ENCODE results near the gene LAX1.
A peak's percentile ranks its signal among the peaks of the same experiment; 100 is the strongest.
"Not testable (repeated sequence)": the region's sequence is repeated elsewhere in the genome, so short reads cannot be mapped to it uniquely, and the experiment has no call there.

The LAX1 gene

GRCh38 chr1:203746281-203746680 is 18.7 kb upstream of the LAX1 start:
- TF ChIP-seq EZH2phosphoT487 (IDR thresholded peaks at IDR 0.05; ENCODE audit: borderline replicate concordance) (no peak), CTCF (conservative IDR thresholded peaks at IDR 0.05; ENCODE audit: low read length) (no peak)
- Histone ChIP-seq H3K4me3 (ENCODE audit: low read length, poor library complexity, severe bottlenecking) (no peak overlapping the region), H3K4me2 (ENCODE audit: low read depth, low read length, poor library complexity, severe bottlenecking) (no peak overlapping the region), H3K36me3 (ENCODE audit: insufficient read depth, low read length) (peaks cover 7% of the 10 kb centered on the region; the same call in 1 of the 2 replicates), H3F3A (ENCODE audit: low read depth) (no peaks in the 10 kb centered on the region), H3K79me2 (ENCODE audit: insufficient read depth, low read length) (no peaks in the 10 kb centered on the region), H4K20me1 (ENCODE audit: insufficient read depth, low read length, poor library complexity, severe bottlenecking) (no peaks in the 10 kb centered on the region), H3K4me1 (ENCODE audit: insufficient read depth, low read length, poor library complexity, severe bottlenecking) (peaks cover 11% of the 10 kb centered on the region), H3K9ac (ENCODE audit: low read depth, low read length, poor library complexity, severe bottlenecking) (no peak overlapping the region), H2AFZ (ENCODE audit: low read length) (no peak overlapping the region), H3K9me3 (ENCODE audit: insufficient read depth, low read depth, low read length) (no peaks in the 10 kb centered on the region), H3K9me2 (replicated peaks; ENCODE audit: low read depth, low read length) (no peaks in the 10 kb centered on the region), H3K27me3 (ENCODE audit: insufficient read depth, low read length, poor library complexity, severe bottlenecking) (no peaks in the 10 kb centered on the region)

GRCh38 chr1:203751051-203751450 is 13.9 kb upstream of the LAX1 start:
- Histone ChIP-seq H3K27me3 (ENCODE audit: insufficient read depth, low read length, poor library complexity, severe bottlenecking) (no peaks in the 10 kb centered on the region), H3K4me1 (ENCODE audit: insufficient read depth, low read length, poor library complexity, severe bottlenecking) (peaks cover 7% of the 10 kb centered on the region)

GRCh38 chr1:203751618-203752361 is 13.2 kb upstream of the LAX1 start:
- H3F3A ChIP-seq (ENCODE audit: low read depth); H3K9me2 ChIP-seq (replicated peaks; ENCODE audit: low read depth, low read length); H3K4me3 ChIP-seq (ENCODE audit: low read length, poor library complexity, severe bottlenecking); H3K27me3 ChIP-seq (ENCODE audit: insufficient read depth, low read length, poor library complexity, severe bottlenecking); H3K36me3 ChIP-seq (ENCODE audit: insufficient read depth, low read length); H3K4me1 ChIP-seq (ENCODE audit: insufficient read depth, low read length, poor library complexity, severe bottlenecking); H4K20me1 ChIP-seq (ENCODE audit: insufficient read depth, low read length, poor library complexity, severe bottlenecking); H3K9me3 ChIP-seq (ENCODE audit: insufficient read depth, low read depth, low read length); H3K4me2 ChIP-seq (ENCODE audit: low read depth, low read length, poor library complexity, severe bottlenecking); H3K9ac ChIP-seq (ENCODE audit: low read depth, low read length, poor library complexity, severe bottlenecking); H2AFZ ChIP-seq (ENCODE audit: low read length); H3K79me2 ChIP-seq (ENCODE audit: insufficient read depth, low read length): not testable (repeated sequence)

More at GRCh38 chr1:203751051-203751450, 13.9 kb upstream of the LAX1 start:
- Histone ChIP-seq H3K4me3 (ENCODE audit: low read length, poor library complexity, severe bottlenecking) (no peak overlapping the region), H4K20me1 (ENCODE audit: insufficient read depth, low read length, poor library complexity, severe bottlenecking) (no peaks in the 10 kb centered on the region), H3K9me2 (replicated peaks; ENCODE audit: low read depth, low read length) (no peaks in the 10 kb centered on the region), H2AFZ (ENCODE audit: low read length) (no peak overlapping the region), H3K9me3 (ENCODE audit: insufficient read depth, low read depth, low read length) (no peaks in the 10 kb centered on the region), H3F3A (ENCODE audit: low read depth) (no peaks in the 10 kb centered on the region), H3K9ac (ENCODE audit: low read depth, low read length, poor library complexity, severe bottlenecking) (no peak overlapping the region), H3K79me2 (ENCODE audit: insufficient read depth, low read length) (no peaks in the 10 kb centered on the region), H3K4me2 (ENCODE audit: low read depth, low read length, poor library complexity, severe bottlenecking) (no peak overlapping the region), H3K36me3 (ENCODE audit: insufficient read depth, low read length) (no peaks in the 10 kb centered on the region)
- TF ChIP-seq EZH2phosphoT487 (IDR thresholded peaks at IDR 0.05; ENCODE audit: borderline replicate concordance): no peak
- no peak for TF ChIP-seq CTCF (conservative IDR thresholded peaks at IDR 0.05; ENCODE audit: low read length)

GRCh38 chr1:203754455-203754864 is 10.5 kb upstream of the LAX1 start:
- Histone ChIP-seq H2AFZ (ENCODE audit: low read length) (peak overlapping the region; percentile 87), H3K9ac (ENCODE audit: low read depth, low read length, poor library complexity, severe bottlenecking) (peak overlapping the region; percentile 22)

More at GRCh38 chr1:203754455-203754864, 10.5 kb upstream of the LAX1 start:
- Histone ChIP-seq H3K4me3 (ENCODE audit: low read length, poor library complexity, severe bottlenecking) (no peak overlapping the region), H3K36me3 (ENCODE audit: insufficient read depth, low read length) (no peaks in the 10 kb centered on the region), H3K79me2 (ENCODE audit: insufficient read depth, low read length) (no peaks in the 10 kb centered on the region), H3K4me2 (ENCODE audit: low read depth, low read length, poor library complexity, severe bottlenecking) (peak overlapping the region; percentile 11), H3K4me1 (ENCODE audit: insufficient read depth, low read length, poor library complexity, severe bottlenecking) (peaks cover 14% of the 10 kb centered on the region), H3K9me2 (replicated peaks; ENCODE audit: low read depth, low read length) (no peaks in the 10 kb centered on the region), H3K27me3 (ENCODE audit: insufficient read depth, low read length, poor library complexity, severe bottlenecking) (no peaks in the 10 kb centered on the region), H3F3A (ENCODE audit: low read depth) (no peaks in the 10 kb centered on the region), H4K20me1 (ENCODE audit: insufficient read depth, low read length, poor library complexity, severe bottlenecking) (no peaks in the 10 kb centered on the region), H3K9me3 (ENCODE audit: insufficient read depth, low read depth, low read length) (no peaks in the 10 kb centered on the region)
- TF ChIP-seq EZH2phosphoT487 (IDR thresholded peaks at IDR 0.05; ENCODE audit: borderline replicate concordance) (no peak), CTCF (conservative IDR thresholded peaks at IDR 0.05; ENCODE audit: low read length) (no peak)
